H1 (cell line): ENCODE data around the gene KIFC1.

Source experiments
- GABPA ChIP-seq: IDR thresholded peaks from 2 replicates; pipeline ENCODE4 v1.6.1; 2011; ENCODE audit warnings: mild to moderate bottlenecking, low read length, moderate library complexity, borderline replicate concordance; ENCODE audit not compliant: insufficient read depth
- POLR2AphosphoS5 ChIP-seq: IDR thresholded peaks from 2 replicates; pipeline ENCODE4 v1.6.1; 2011; ENCODE audit warnings: low read depth, low read length
- TF ChIP-seq, protein P1 (sequence below), 3 experiments: IDR thresholded peaks; 1 replicate in 2 of 3; 2 replicates in 1 of 3; pipeline versions ENCODE4 v1.5.1 to v1.6.1; 2011; ENCODE audit warnings: low read length in 3 of 3, mild to moderate bottlenecking in 3 of 3, inconsistent platforms in 2 of 3, low read depth in 1 of 3, moderate library complexity in 1 of 3; ENCODE audit not compliant: insufficient read depth in 1 of 3; ENCODE audit errors: control extremely low read depth in 1 of 3
- TF ChIP-seq, protein P2 (sequence below): IDR thresholded peaks from 2 replicates; pipeline ENCODE4 v1.6.1; 2012; ENCODE audit warnings: inconsistent platforms

DNA sequence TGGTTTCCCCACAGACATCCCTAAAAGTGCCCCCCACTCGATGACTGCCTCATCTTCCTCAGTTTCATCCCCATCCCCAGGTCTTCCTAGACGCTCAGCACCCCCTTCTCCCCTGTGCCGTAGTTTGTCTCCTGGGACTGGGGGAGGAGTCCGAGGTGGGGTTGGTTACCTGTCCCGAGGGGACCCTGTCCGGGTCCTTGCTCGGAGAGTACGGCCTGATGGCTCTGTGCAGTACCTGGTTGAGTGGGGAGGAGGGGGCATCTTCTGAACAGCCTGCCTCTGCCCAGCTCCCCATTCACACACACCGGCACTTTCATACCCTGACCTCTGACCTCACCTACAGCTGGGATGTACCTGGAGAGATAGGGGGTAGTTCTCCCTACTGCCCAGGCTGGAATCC, 24.2 kb downstream of the KIFC1 start:
- TF ChIP-seq, protein P1, sequence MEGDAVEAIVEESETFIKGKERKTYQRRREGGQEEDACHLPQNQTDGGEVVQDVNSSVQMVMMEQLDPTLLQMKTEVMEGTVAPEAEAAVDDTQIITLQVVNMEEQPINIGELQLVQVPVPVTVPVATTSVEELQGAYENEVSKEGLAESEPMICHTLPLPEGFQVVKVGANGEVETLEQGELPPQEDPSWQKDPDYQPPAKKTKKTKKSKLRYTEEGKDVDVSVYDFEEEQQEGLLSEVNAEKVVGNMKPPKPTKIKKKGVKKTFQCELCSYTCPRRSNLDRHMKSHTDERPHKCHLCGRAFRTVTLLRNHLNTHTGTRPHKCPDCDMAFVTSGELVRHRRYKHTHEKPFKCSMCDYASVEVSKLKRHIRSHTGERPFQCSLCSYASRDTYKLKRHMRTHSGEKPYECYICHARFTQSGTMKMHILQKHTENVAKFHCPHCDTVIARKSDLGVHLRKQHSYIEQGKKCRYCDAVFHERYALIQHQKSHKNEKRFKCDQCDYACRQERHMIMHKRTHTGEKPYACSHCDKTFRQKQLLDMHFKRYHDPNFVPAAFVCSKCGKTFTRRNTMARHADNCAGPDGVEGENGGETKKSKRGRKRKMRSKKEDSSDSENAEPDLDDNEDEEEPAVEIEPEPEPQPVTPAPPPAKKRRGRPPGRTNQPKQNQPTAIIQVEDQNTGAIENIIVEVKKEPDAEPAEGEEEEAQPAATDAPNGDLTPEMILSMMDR (IDR thresholded peaks at IDR 0.05; ENCODE audit: control extremely low read depth in 1 of 3, insufficient read depth in 1 of 3, low read depth in 1 of 3, low read length in 3 of 3), result no peak
- TF ChIP-seq POLR2AphosphoS5, result no peak
- TF ChIP-seq, protein P2, sequence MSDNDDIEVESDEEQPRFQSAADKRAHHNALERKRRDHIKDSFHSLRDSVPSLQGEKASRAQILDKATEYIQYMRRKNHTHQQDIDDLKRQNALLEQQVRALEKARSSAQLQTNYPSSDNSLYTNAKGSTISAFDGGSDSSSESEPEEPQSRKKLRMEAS, result no peak
- no peak for TF ChIP-seq GABPA
